Activated CD4-positive, alpha-beta T cell treated with anti-CD3 and anti-CD28 coated beads, Interleukin-2, amount 10 ng/mL, durations not matched to agents 7 days and 5 days (primary cell): ENCODE data around the gene PRKD2. TPM values are rescaled to one million over a fixed set of nuclear protein-coding genes. Genes with fewer than 3 reads are reported as not detected.
"Not testable (repeated sequence)": the region's sequence is repeated elsewhere in the genome, so short reads cannot be mapped to it uniquely, and the experiment has no call there.

ENCODE experiments used
- CTCF ChIA-PET: fragments of 350-600 bp; sonication (Branson Sonifier 250); formaldehyde crosslinking; loops from one replicate; lab custom pipeline; 2021; ENCODE audit warnings: antibody characterized with exemption; lab: Charles Lee
- POLR2A ChIA-PET: fragments of 350-600 bp; sonication (Branson Sonifier 250); formaldehyde crosslinking; loops from one replicate; lab custom pipeline; 2021; ENCODE audit warnings: antibody characterized with exemption; lab: Charles Lee
- DNase-seq: peaks from one replicate; pipeline ENCODE4 v3.0.0-alpha.2; 2020
- H3K27ac Mint-ChIP-seq: one replicate; pipeline ENCODE4 v1.8.0; 2021; ENCODE audit warnings: mild to moderate bottlenecking, moderate library complexity, mixed read lengths
- H3K27me3 Mint-ChIP-seq: one replicate; pipeline ENCODE4 v1.8.0; 2021; ENCODE audit warnings: mixed read lengths
- H3K36me3 Mint-ChIP-seq: one replicate; pipeline ENCODE4 v1.8.0; 2021; ENCODE audit warnings: low read depth, mixed read lengths
- H3K4me1 Mint-ChIP-seq: one replicate; pipeline ENCODE4 v1.8.0; 2021; ENCODE audit warnings: mixed read lengths
- H3K4me3 Mint-ChIP-seq: one replicate; pipeline ENCODE4 v1.8.0; 2021; ENCODE audit warnings: mild to moderate bottlenecking, moderate library complexity, mixed read lengths
- H3K9me3 Mint-ChIP-seq: one replicate; pipeline ENCODE4 v1.8.0; 2021; ENCODE audit warnings: mixed read lengths
- total RNA-seq, 2 experiments: library from RNA; stranded (reverse); gene quantifications; one replicate each; pipeline ENCODE4 v1.2.3, GENCODE V29; 2021

PRKD2 gene
- total RNA-seq, 2 experiments from 2014 or later = 175 to 178 TPM

DNA sequence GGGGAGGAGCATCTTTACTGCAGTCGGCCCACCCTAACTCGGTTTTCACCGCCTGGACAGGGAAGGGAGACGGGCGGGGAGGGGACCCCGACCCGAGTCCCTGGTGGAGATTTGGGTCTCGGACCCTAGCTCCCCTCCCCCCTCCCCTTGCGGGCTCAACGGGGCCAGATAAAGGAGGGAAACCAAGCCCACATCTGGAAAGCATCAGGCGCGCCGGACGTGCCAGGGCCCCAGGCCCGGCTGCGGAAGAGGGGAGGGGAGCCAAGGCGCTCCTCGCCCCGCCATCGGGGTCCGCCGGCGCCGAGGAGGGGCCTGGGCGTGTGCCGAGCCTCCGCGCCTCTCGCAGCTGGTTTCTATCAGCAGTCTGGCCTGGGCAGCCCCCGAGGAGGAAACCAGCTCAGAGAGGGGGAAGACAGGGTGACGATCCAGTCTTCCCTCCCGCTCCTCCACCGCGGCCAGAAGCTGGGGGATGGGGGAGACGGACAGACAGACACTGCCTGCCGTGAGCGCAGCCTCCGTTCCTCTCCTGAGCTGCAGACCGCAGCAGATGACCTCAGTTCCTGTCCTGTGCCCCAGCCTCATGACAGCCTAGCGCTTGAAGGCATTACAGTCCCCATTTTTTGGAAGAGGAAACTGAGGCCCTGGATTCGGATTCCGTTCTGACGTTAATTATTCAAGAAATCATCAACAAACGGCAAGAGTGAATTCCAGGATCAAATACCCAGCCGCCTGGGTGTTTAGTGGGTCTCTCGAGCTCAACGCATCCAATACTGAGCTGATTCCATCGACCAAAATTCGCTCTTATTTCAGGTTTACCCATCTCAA, 77.3 kb downstream of the PRKD2 start:
- DNase-seq = peak; percentile 35
- Mint-ChIP-seq H3K27me3 (peaks cover 29% of the 10 kb centered on the region), H3K36me3 (no peaks in the 10 kb centered on the region), H3K4me1 (peaks cover 13% of the 10 kb centered on the region), H3K9me3 (no peaks in the 10 kb centered on the region), H3K4me3 (peak overlapping the region; percentile 23), H3K27ac (no peak overlapping the region)
- ChIA-PET POLR2A (interaction anchor here (0.7 kb wide), 1 partner anchor 19 kb away, joined by 3 read pairs; no protein-coding TSS in a partner anchor), CTCF (interaction anchor here (0.7 to 0.9 kb wide), 3 partner anchors 35 to 404 kb away, joined by 3 read pairs; no protein-coding TSS in a partner anchor)

DNA sequence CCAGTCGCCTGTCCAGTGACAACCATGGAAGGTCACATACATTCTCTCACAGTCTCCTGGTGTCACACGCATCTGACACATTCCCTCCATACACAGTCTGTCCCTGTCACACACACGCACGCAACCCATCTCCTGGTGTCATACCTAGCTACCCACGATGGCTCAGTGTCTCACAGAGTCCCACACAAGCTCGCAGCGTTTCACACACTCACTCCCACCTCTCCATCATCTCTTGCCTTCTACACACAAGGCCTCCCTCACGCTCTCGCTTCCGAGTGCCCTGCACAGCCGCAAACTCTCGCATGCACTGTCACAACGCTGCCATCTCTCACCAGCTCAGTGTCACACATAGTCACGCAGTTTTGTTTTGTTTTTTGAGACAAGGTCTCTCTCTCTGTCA, 79.7 kb downstream of the PRKD2 start:
- H3K27ac Mint-ChIP-seq = no peak overlapping the region
- H3K4me1 Mint-ChIP-seq = peaks cover 31% of the 10 kb centered on the region
- H3K9me3 Mint-ChIP-seq = no peaks in the 10 kb centered on the region
- H3K4me3 Mint-ChIP-seq = no peak overlapping the region
- no peaks in the 10 kb centered on the region for H3K36me3 Mint-ChIP-seq
- POLR2A ChIA-PET = interaction anchor here (1.1 kb wide), 1 partner anchor 20 kb away, joined by 4 read pairs; no protein-coding TSS in a partner anchor
- CTCF ChIA-PET = interaction anchor here (1.0 to 1.2 kb wide), 2 partner anchors 21 to 25 kb away, joined by 3 to 6 read pairs; no protein-coding TSS in a partner anchor
- DNase-seq = no peak
- H3K27me3 Mint-ChIP-seq = peaks cover 25% of the 10 kb centered on the region

DNA sequence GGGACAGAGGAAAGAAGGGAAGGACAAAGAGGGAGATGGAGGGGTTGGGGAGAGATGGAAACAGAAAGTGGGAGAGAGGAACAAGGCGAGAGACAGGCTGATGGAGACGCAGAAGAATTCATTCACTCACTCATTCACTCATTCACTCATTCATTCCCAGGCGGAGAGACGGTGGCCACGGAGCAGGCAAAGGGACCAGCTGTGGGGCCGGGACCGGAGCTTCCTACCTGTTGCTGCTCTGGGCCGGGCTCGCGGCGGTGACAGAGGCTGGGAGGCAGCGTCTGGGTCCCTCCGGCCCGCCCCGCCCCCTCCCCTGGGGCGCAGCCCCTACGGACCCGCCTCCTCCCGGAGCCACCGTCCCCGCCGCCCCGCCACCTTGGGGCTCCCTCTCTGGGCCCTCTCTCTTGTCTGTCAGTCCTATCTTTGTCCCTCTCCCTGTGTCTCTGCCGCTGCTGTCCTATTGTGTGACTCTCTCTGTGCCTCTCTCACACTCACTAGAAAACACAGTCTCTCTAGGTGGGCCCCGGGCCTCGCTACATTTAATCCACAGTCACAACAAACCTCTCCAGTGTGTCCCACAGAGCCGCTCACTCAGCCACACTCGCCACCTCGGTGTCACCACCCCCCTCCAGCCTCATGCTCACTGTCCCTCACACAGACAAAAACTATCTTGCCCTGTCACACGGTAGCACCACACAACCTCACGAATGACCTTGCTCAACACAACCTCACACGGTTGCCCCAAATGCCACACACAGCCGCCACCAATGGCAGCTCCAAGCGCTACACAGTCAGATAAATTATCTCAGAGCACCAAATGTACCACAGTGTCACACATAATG, 80.8 kb downstream of the PRKD2 start, which contains the start of gene GNG8:
Gene GNG8 (minus strand): TSS at position 283 of the 842 bp plus-strand sequence. CDS start 1,520 bp downstream, outside the sequence.
- no peak for DNase-seq
- Mint-ChIP-seq H3K27me3 (peaks cover 18% of the 10 kb centered on the region), H3K4me1 (peaks cover 31% of the 10 kb centered on the region), H3K4me3 (no peak within 1 kb of the TSS), H3K27ac (no peak within 1 kb of the TSS), H3K9me3 (no peaks in the 10 kb centered on the region), H3K36me3 (no peaks in the 10 kb centered on the region)
- CTCF ChIA-PET = interaction anchor here (1.2 kb wide), 1 partner anchor 19 kb away, joined by 3 read pairs; no protein-coding TSS in a partner anchor
- POLR2A ChIA-PET = no interaction called here

DNA sequence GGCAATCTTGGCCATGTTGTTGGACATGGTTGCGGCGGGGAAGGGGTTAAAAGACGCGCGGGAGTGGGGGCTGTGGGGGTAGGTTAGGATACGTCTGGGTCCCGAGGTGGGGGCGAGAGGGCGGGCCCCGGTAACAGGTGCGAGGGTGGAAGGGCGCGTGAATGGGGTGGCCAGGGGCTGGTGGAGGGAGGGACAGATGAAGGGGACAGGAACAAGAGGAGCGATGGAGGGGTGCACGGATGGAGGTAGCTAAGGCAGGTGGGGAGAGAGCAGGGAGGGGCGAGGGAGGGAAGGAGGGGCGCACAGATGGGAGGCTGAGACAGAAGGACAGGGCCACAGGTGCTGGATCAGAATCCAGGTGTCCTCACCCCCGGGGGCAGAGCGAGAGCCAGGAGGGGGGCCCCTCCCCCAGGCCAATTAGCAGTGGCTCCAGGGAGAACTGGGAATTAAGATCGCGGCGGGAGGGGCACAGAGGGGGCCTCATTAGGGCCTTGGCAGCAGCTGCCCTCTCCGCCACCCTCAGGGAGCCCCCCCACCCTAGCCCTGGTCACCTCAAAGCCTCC, 82.2 kb downstream of the PRKD2 start:
- POLR2A ChIA-PET = no interaction called here
- Mint-ChIP-seq H3K27me3 (peaks cover 12% of the 10 kb centered on the region), H3K27ac (no peak overlapping the region), H3K9me3 (no peaks in the 10 kb centered on the region), H3K36me3 (no peaks in the 10 kb centered on the region), H3K4me1 (peaks cover 28% of the 10 kb centered on the region), H3K4me3 (peak overlapping the region; percentile 29)
- CTCF ChIA-PET = interaction anchor here (0.8 kb wide), 1 partner anchor 25 kb away, joined by 4 read pairs; no protein-coding TSS in a partner anchor
- no peak for DNase-seq

DNA sequence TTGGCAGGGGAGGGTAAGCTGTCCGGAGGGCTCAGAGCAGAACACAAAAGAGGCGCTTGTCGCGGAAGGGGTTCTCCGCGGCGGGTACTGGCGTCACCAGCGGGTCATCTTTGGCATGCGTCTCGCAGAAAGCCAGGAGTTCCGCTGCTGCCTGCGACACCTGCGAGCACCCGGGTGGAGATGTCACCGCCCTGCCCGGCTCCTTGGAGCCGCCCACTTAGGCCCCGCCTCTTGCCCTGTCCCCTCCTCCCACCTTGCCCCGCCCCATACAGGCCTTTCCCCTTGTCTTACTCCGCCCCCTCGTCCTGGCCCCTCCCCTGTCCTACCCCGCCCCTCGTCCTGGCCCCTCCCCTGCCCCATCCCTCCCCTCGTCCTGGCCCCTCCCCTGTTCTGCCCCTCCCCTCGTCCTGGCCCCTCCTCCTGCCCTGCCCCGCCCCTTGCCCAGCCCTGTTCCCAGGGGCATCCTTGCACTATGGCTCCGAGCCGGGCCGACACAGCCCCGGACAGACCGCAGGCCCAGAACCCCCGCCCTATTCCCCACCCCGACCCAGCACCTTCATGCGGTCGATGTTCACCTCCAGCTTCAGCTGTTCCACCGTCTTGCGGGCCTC, 82.8 kb downstream of the PRKD2 start:
- POLR2A ChIA-PET = interaction anchor here (0.5 kb wide), 1 partner anchor 20 kb away, joined by 3 read pairs; no protein-coding TSS in a partner anchor
- Mint-ChIP-seq H3K27me3 (peaks cover 12% of the 10 kb centered on the region), H3K27ac (no peak overlapping the region), H3K4me3 (peak overlapping the region; percentile 65), H3K36me3 (no peaks in the 10 kb centered on the region), H3K9me3 (no peaks in the 10 kb centered on the region), H3K4me1 (peaks cover 30% of the 10 kb centered on the region)
- peak; percentile 94 for DNase-seq
- CTCF ChIA-PET = interaction anchor here (0.8 to 2.2 kb wide), 8 partner anchors 10 to 108 kb away, joined by 3 to 5 read pairs (median 4); partner anchors contain the start of genes DACT3 and PTGIR

DNA sequence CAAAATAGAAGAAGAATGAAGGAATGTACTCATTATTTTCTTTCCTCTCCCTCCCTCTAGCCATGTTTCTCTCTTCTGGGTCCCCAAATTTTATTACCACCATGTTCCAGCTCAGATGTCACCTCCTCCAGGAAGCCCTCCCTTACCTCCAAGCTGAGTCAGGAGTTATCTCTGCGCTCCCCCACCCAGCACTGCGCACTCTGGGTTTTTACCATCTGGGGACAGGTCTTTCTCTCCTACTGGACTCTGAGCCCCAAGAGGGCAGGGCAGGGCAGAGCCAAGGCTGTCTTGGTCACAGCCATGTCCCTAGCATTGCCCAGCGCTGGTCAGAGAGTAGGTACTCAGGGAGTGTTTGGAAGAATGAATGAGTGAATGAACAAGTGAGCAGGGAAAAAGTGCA, 83.8 kb downstream of the PRKD2 start:
- H3K4me1 Mint-ChIP-seq = peaks cover 34% of the 10 kb centered on the region
- peak overlapping the region; percentile 52 for H3K27ac Mint-ChIP-seq
- DNase-seq = no peak
- ChIA-PET POLR2A (interaction anchor here (0.6 kb wide), 1 partner anchor 25 kb away, joined by 5 read pairs; no protein-coding TSS in a partner anchor), CTCF (interaction anchor here (0.6 to 2.2 kb wide), 9 partner anchors 9 to 286 kb away, joined by 3 to 5 read pairs (median 4); partner anchors contain the start of genes DACT3, PPP5C and PTGIR)
- peaks cover 12% of the 10 kb centered on the region for H3K27me3 Mint-ChIP-seq
- peak overlapping the region; percentile 65 for H3K4me3 Mint-ChIP-seq
- H3K36me3 Mint-ChIP-seq = no peaks in the 10 kb centered on the region
- H3K9me3 Mint-ChIP-seq = no peaks in the 10 kb centered on the region

DNA sequence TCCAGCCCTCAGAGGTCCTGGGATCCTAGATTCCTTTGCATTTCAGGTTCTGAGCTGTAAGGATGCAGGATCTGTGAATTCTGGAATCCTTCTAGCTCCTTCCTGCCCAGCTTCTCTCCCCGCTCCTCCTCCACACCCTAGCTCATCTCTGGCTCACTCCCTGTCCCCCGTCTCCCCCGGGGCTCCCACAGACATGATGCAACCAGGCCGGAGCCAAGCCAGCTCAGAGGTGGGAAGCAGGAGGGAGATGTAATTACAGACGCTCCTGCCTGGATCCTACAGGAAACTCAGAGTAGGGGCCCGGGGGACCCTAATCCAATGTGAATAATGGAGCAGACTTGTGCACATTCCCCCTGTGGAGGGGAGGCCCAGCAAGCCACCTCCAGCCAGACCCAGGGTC, 85.4 kb downstream of the PRKD2 start:
- H3K4me1 Mint-ChIP-seq = peaks cover 43% of the 10 kb centered on the region
- H3K27me3 Mint-ChIP-seq = peaks cover 12% of the 10 kb centered on the region
- no peaks in the 10 kb centered on the region for H3K9me3 Mint-ChIP-seq
- POLR2A ChIA-PET = no interaction called here
- DNase-seq = no peak
- CTCF ChIA-PET = interaction anchor here (0.9 to 2.6 kb wide), 5 partner anchors 11 to 31 kb away, joined by 3 to 18 read pairs (median 4); partner anchors contain the start of gene DACT3
- H3K27ac Mint-ChIP-seq = no peak overlapping the region
- H3K4me3 Mint-ChIP-seq = no peak overlapping the region
- no peaks in the 10 kb centered on the region for H3K36me3 Mint-ChIP-seq

DNA sequence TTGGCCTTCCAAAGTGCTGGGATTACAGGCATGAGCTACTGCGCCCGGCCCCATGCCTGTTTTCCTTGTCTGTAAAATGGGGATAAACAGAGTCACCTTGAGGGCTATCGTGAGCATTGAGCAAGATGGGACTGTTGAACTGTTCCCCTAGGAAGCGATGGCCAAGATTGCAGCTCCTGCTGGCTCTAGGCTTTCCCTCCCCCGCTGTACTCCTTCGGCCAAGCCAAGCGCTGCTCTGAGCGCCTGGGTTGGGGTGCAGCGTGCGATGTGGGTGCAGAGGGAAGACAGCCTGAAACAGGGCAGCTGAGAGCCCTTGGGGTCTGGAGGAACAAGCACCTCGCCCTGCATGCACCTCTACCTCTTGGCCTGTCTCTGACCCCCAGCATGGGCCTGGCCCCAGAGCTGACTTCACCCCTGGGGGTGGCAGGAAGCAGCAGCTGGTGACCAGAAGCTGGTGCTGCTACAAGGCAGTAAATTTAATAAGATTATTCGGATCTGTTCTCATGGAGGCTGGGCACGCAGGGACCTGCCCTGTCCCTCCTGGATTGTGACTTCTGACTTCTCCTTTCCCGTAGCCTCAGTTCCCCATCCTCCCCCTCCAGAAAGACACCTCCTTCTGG, 86.2 kb downstream of the PRKD2 start:
- DNase-seq = no peak
- Mint-ChIP-seq H3K9me3 (no peaks in the 10 kb centered on the region), H3K36me3 (no peaks in the 10 kb centered on the region), H3K27ac (no peak overlapping the region), H3K4me1 (peaks cover 42% of the 10 kb centered on the region), H3K4me3 (no peak overlapping the region), H3K27me3 (peaks cover 10% of the 10 kb centered on the region)
- ChIA-PET POLR2A (no interaction called here), CTCF (interaction anchor here (0.9 to 2.6 kb wide), 4 partner anchors 10 to 32 kb away, joined by 3 to 18 read pairs (median 5); partner anchors contain the start of gene DACT3)

DNA sequence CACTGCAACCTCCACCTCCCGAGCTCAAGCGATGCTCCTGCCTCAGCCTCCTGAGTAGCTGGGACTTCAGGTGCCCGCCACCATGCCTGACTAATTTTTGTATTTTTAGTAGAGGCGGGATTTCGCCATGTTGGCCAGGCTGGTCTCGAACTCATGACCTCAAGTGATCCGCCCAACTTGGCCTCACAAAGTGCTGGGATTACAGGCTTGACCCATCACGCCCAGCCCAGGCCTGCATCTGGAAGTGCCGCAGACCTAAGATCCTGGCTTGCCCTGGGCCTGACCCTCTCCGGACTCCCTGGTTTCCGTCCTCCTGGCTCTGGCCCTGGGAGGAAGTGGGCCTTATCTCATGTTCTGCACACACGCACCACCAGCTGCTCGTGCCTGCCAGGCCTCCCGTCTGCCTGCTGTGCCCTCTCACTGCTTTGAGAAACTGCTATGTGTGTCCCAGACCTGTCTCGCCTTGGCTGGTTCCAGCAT, 87.3 kb downstream of the PRKD2 start:
- ChIA-PET POLR2A (no interaction called here), CTCF (interaction anchor here (1.1 to 2.6 kb wide), 4 partner anchors 9 to 32 kb away, joined by 3 to 14 read pairs (median 10); partner anchors contain the start of gene DACT3)
- no peaks in the 10 kb centered on the region for H3K9me3 Mint-ChIP-seq
- H3K36me3 Mint-ChIP-seq = no peaks in the 10 kb centered on the region
- peaks cover 47% of the 10 kb centered on the region for H3K4me1 Mint-ChIP-seq
- H3K4me3 Mint-ChIP-seq = no peak overlapping the region
- no peak for DNase-seq
- peaks cover 6% of the 10 kb centered on the region for H3K27me3 Mint-ChIP-seq
- no peak overlapping the region for H3K27ac Mint-ChIP-seq

DNA sequence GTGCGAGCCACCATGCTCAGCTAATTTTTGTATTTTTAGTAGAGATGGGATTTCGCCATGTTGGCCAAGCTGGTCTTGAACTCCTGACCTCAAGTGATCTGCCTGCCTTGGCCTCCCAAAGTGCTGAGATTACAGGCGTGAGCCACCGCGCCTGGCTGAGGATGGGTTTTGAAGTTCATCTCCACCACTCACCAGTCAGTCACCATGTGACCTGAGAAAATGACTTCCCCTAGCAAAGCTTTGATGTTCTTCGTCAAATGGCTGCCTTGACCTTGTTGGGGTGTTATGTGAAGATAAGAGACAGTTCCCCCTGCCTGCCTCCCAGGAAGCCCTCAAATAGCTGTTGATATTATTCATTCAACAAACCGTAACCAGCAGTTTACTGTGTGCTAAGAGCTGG, 87.9 kb downstream of the PRKD2 start:
- CTCF ChIA-PET = interaction anchor here (1.1 to 2.6 kb wide), 5 partner anchors 8 to 33 kb away, joined by 3 to 14 read pairs (median 10); partner anchors contain the start of gene DACT3
- H3K9me3 Mint-ChIP-seq, H3K36me3 Mint-ChIP-seq, H3K27me3 Mint-ChIP-seq, H3K4me3 Mint-ChIP-seq, DNase-seq, POLR2A ChIA-PET: not testable (repeated sequence)
- Mint-ChIP-seq H3K27ac (peak overlapping the region; percentile 50), H3K4me1 (peaks cover 47% of the 10 kb centered on the region)

DNA sequence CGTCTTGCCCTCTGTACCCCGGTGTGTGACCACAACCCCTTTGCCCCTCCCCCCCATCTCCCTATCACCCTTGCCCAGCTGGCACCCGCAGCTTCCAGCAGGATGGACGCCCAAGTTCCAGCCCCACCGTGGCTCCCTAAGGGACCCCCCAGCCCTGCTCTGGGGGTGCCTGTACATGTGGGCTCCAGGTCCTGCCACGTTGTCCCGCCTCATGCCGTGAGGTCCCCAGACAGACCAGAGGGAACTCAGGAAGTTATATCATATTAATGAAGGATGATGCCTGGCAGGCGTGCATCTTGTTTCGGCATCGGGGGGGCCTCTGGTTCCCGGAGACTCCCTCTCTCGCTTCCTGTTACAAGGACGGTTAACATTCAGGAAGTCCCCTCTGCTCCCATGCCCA, 90.5 kb downstream of the PRKD2 start:
- Mint-ChIP-seq H3K27ac (peak overlapping the region; percentile 31), H3K4me1 (peaks cover 49% of the 10 kb centered on the region), H3K27me3 (no peaks in the 10 kb centered on the region), H3K4me3 (no peak overlapping the region), H3K9me3 (no peaks in the 10 kb centered on the region), H3K36me3 (peaks cover 6% of the 10 kb centered on the region)
- CTCF ChIA-PET = interaction anchor here (1.6 kb wide), 1 partner anchor 13 kb away, joined by 4 read pairs; no protein-coding TSS in a partner anchor
- POLR2A ChIA-PET = no interaction called here
- DNase-seq = no peak
